IMR-90 (cell line): Measurements from ENCODE around the gene PTX4. TPM values are rescaled to one million over a fixed set of nuclear protein-coding genes. Genes with fewer than 3 reads are reported as not detected.

Experiments
- ATAC-seq: fragments of 200-7000 bp; cut with Tn5 transposase; 2 replicates; pipeline ENCODE4 v1.9.1; 2020; ENCODE audit warnings: low read depth, mild to moderate bottlenecking, moderate library complexity
- BruUV-seq: library from RNA; stranded (reverse); fragments of 400-500 nt; replicated peaks from 2 replicates; lab custom pipeline; 2021; lab: Mats Ljungman, UMichigan
- CTCF ChIA-PET: fragments of 300-600 bp; formaldehyde crosslinking; extraction: SDS; loops from one replicate; lab custom pipeline; 2021; ENCODE audit warnings: antibody characterized with exemption; lab: Yijun Ruan, JAX
- POLR2A ChIA-PET: fragments of 300-600 bp; sonication (Branson Sonifier 250); formaldehyde crosslinking; loops from one replicate; lab custom pipeline; 2022; ENCODE audit warnings: antibody characterized with exemption; ENCODE audit not compliant: unreplicated experiment; lab: Charles Lee
- DNase-seq: peaks from one replicate; pipeline ENCODE4 v3.0.0; 2013
- H2AFZ ChIP-seq: replicated peaks from 2 replicates; pipeline ENCODE3; 2013; ENCODE audit warnings: low read length, mild to moderate bottlenecking; ENCODE audit not compliant: poor library complexity
- H2AK5ac ChIP-seq: 2 replicates; pipeline ENCODE4 v1.6.1; 2013; ENCODE audit warnings: low read depth, low read length, inconsistent platforms
- H2AK9ac ChIP-seq: replicated peaks from 2 replicates; pipeline ENCODE3; 2013; ENCODE audit warnings: mild to moderate bottlenecking, low read depth, low read length, moderate library complexity; ENCODE audit not compliant: poor library complexity
- H2BK120ac ChIP-seq: 2 replicates; pipeline ENCODE4 v1.6.1; 2013; ENCODE audit warnings: low read depth, low read length, inconsistent platforms
- H2BK15ac ChIP-seq: 3 replicates; pipeline ENCODE4 v1.6.1; 2013; ENCODE audit warnings: low read depth, low read length, inconsistent platforms
- H2BK20ac ChIP-seq: 2 replicates; pipeline ENCODE4 v1.6.1; 2013; ENCODE audit warnings: low read depth, mild to moderate bottlenecking, inconsistent platforms, low read length, moderate library complexity
- H2BK5ac ChIP-seq: 2 replicates; pipeline ENCODE4 v1.6.1; 2013; ENCODE audit warnings: mild to moderate bottlenecking, low read depth, low read length, inconsistent platforms; ENCODE audit not compliant: poor library complexity, severe bottlenecking
- H3K14ac ChIP-seq: replicated peaks from 2 replicates; pipeline ENCODE4 v1.6.1; 2013; ENCODE audit warnings: low read depth, low read length, inconsistent platforms
- H3K18ac ChIP-seq: 2 replicates; pipeline ENCODE4 v1.6.1; 2013; ENCODE audit warnings: low read depth, low read length, control low read depth
- H3K23ac ChIP-seq: 2 replicates; pipeline ENCODE4 v1.6.1; 2013; ENCODE audit warnings: low read depth, low read length, inconsistent platforms
- H3K27ac ChIP-seq: 2 replicates; pipeline ENCODE4 v1.5.1; 2013; ENCODE audit warnings: mild to moderate bottlenecking, control low read depth, low read length; ENCODE audit not compliant: insufficient read depth
- H3K27me3 ChIP-seq: 2 replicates; pipeline ENCODE4 v1.6.1; 2013; ENCODE audit warnings: low read length; ENCODE audit not compliant: control insufficient read depth, insufficient read depth
- H3K36me3 ChIP-seq: 2 replicates; pipeline ENCODE4 v1.6.1; 2013; ENCODE audit warnings: low read length, mixed read lengths; ENCODE audit not compliant: control insufficient read depth, insufficient read depth
- H3K4ac ChIP-seq: 2 replicates; pipeline ENCODE4 v1.6.1; 2013; ENCODE audit warnings: low read depth, low read length, inconsistent platforms
- H3K4me1 ChIP-seq: 2 replicates; pipeline ENCODE4 v1.6.1; 2013; ENCODE audit warnings: low read length, mixed read lengths; ENCODE audit not compliant: control insufficient read depth, insufficient read depth
- H3K4me2 ChIP-seq: 2 replicates; pipeline ENCODE4 v1.6.1; 2013; ENCODE audit warnings: low read depth, mild to moderate bottlenecking, control low read depth, low read length, moderate library complexity
- H3K4me3 ChIP-seq: 2 replicates; pipeline ENCODE4 v1.5.1; 2013; ENCODE audit warnings: low read depth, mild to moderate bottlenecking, control low read depth, low read length, moderate library complexity; ENCODE audit not compliant: insufficient read depth
- H3K56ac ChIP-seq: 2 replicates; pipeline ENCODE4 v1.6.1; 2013; ENCODE audit warnings: low read length, inconsistent platforms; ENCODE audit not compliant: insufficient read depth; ENCODE audit errors: extremely low read depth
- H3K79me1 ChIP-seq, 2 experiments: 2 replicates each; pipeline ENCODE4 v1.6.1; 2013; ENCODE audit warnings: low read length in 2 of 2, inconsistent platforms in 1 of 2, low read depth in 1 of 2
- H3K9ac ChIP-seq: 2 replicates; pipeline ENCODE4 v1.6.1; 2013; ENCODE audit warnings: low read depth, low read length, control low read depth
- H3K9me1 ChIP-seq: 2 replicates; pipeline ENCODE4 v1.6.1; 2013; ENCODE audit warnings: low read length, inconsistent platforms; ENCODE audit not compliant: insufficient read depth
- H3K9me3 ChIP-seq: 2 replicates; pipeline ENCODE4 v1.6.1; 2013; ENCODE audit warnings: low read length; ENCODE audit not compliant: control insufficient read depth, insufficient read depth
- H4K20me1 ChIP-seq: 2 replicates; pipeline ENCODE4 v1.6.1; 2013; ENCODE audit warnings: low read length, inconsistent platforms; ENCODE audit not compliant: insufficient read depth
- H4K5ac ChIP-seq: 2 replicates; pipeline ENCODE4 v1.6.1; 2013; ENCODE audit warnings: mild to moderate bottlenecking, low read depth, low read length, control low read depth
- H4K8ac ChIP-seq, 2 experiments: 2 replicates each; pipeline ENCODE4 v1.6.1; 2013; ENCODE audit warnings: low read depth in 2 of 2, low read length in 2 of 2, control low read depth in 1 of 2, inconsistent platforms in 1 of 2
- H4K91ac ChIP-seq: 2 replicates; pipeline ENCODE4 v1.6.1; 2013; ENCODE audit warnings: low read depth, low read length, inconsistent platforms; ENCODE audit not compliant: insufficient read depth
- BHLHE40 ChIP-seq: fragments of 150-350 bp; IDR thresholded peaks from 2 replicates; pipeline ENCODE4 v1.6.1; 2016; ENCODE audit warnings: mild to moderate bottlenecking, low read depth, low read length
- CEBPB ChIP-seq: IDR thresholded peaks from 2 replicates; pipeline ENCODE4 v1.6.1; 2012; ENCODE audit warnings: low read depth, low read length, improper control_type of control experiment
- CHD1 ChIP-seq: IDR thresholded peaks from 2 replicates; pipeline ENCODE4 v1.6.1; 2012; ENCODE audit warnings: low read depth, low read length, improper control_type of control experiment
- FOS ChIP-seq: fragments of 150-350 bp; IDR thresholded peaks from 2 replicates; pipeline ENCODE4 v1.6.1; 2016; ENCODE audit warnings: low read depth, low read length
- MAFK ChIP-seq: IDR thresholded peaks from 2 replicates; pipeline ENCODE4 v1.6.1; 2012; ENCODE audit warnings: low read depth, low read length, improper control_type of control experiment
- MAZ ChIP-seq: IDR thresholded peaks from 2 replicates; pipeline ENCODE4 v1.6.1; 2012; ENCODE audit warnings: low read depth, mild to moderate bottlenecking, low read length, improper control_type of control experiment, moderate library complexity, borderline replicate concordance
- MXI1 ChIP-seq: IDR thresholded peaks from 2 replicates; pipeline ENCODE4 v1.6.1; 2012; ENCODE audit warnings: low read depth, mild to moderate bottlenecking, low read length, moderate library complexity, borderline replicate concordance
- NFE2L2 ChIP-seq: fragments of 150-350 bp; IDR thresholded peaks from 2 replicates; pipeline ENCODE4 v1.6.1; 2016; ENCODE audit warnings: low read depth, mild to moderate bottlenecking, low read length
- POLR2A ChIP-seq: IDR thresholded peaks from 2 replicates; pipeline ENCODE4 v1.6.1; 2012; ENCODE audit warnings: mild to moderate bottlenecking, low read depth, low read length
- RAD21 ChIP-seq: IDR thresholded peaks from 2 replicates; pipeline ENCODE4 v1.6.1; 2012; ENCODE audit warnings: low read length, improper control_type of control experiment
- RCOR1 ChIP-seq: IDR thresholded peaks from 2 replicates; pipeline ENCODE4 v1.6.1; 2012; ENCODE audit warnings: mild to moderate bottlenecking, low read length, improper control_type of control experiment; ENCODE audit not compliant: insufficient replicate concordance
- RFX5 ChIP-seq: IDR thresholded peaks from 2 replicates; pipeline ENCODE4 v1.8.0; 2012; ENCODE audit warnings: low read depth, mild to moderate bottlenecking, low read length, moderate library complexity
- SMC3 ChIP-seq: fragments of 150-350 bp; IDR thresholded peaks from 2 replicates; pipeline ENCODE4 v1.6.1; 2016; ENCODE audit warnings: low read depth, mild to moderate bottlenecking, antibody characterized with exemption, low read length, moderate library complexity
- WGBS, 2 experiments: methylation state at CpG; one replicate each; pipeline versions ENCODE4 v1.1.5 to v1.1.7; 2013; ENCODE audit warnings: missing lambda C conversion rate in 2 of 2; ENCODE audit not compliant: insufficient read length in 1 of 2; ENCODE audit errors: extremely low coverage in 2 of 2; 5-methylcytosine and 5-hydroxymethylcytosine counted together
- dilution Hi-C: fragments of 300-500 bp; cut with HindIII; formaldehyde crosslinking; loops from one replicate; pipeline ENCODE4 v1.14.3; 2018; ENCODE audit warnings: low sequenced_read_pairs; ENCODE audit not compliant: unreplicated experiment
- in situ Hi-C: fragments of 300-500 bp; cut with MboI; formaldehyde crosslinking; loops from 3 replicates; pipeline ENCODE4 v1.14.3; 2019; ENCODE audit warnings: low sequenced_read_pairs, inconsistent platforms, mixed read lengths
- intact Hi-C: fragments of 100-400 bp; cut with micrococcal nuclease; formaldehyde crosslinking; loops from 2 replicates; pipeline ENCODE4 v1.10.0; 2022
- polyA plus RNA-seq, 3 experiments: library from polyadenylated mRNA; depleted of rRNA; stranded (reverse); fragments of >200 nt; gene quantifications; 2 replicates each; pipeline ENCODE4 v1.2.3, GENCODE V29; 2012; ENCODE audit warnings: low replicate concordance in 1 of 3
- total RNA-seq: library from RNA; depleted of rRNA; stranded (reverse); fragments of >200 nt; gene quantifications from 2 replicates; pipeline ENCODE4 v1.2.3, GENCODE V29; 2012
- TF ChIP-seq, protein P1 (sequence below): fragments of 150-350 bp; IDR thresholded peaks from 2 replicates; pipeline ENCODE4 v1.6.1; 2016; ENCODE audit warnings: low read depth, mild to moderate bottlenecking, low read length, moderate library complexity, borderline replicate concordance
- TF ChIP-seq, protein P2 (sequence below): conservative IDR thresholded peaks from 2 replicates; pipeline ENCODE4 v1.5.1; 2012; ENCODE audit warnings: mild to moderate bottlenecking, low read depth, low read length, improper control_type of control experiment
- TF ChIP-seq, protein P3 (sequence below): fragments of 150-350 bp; IDR thresholded peaks from 2 replicates; pipeline ENCODE4 v1.6.1; 2017; ENCODE audit warnings: mild to moderate bottlenecking, antibody characterized with exemption, low read length, low read depth

PTX4 gene
- total and polyA plus RNA-seq, 2 of the 4 experiments (the other 2 are of a cell fraction): 0.07 TPM; not detected in 1

DNA sequence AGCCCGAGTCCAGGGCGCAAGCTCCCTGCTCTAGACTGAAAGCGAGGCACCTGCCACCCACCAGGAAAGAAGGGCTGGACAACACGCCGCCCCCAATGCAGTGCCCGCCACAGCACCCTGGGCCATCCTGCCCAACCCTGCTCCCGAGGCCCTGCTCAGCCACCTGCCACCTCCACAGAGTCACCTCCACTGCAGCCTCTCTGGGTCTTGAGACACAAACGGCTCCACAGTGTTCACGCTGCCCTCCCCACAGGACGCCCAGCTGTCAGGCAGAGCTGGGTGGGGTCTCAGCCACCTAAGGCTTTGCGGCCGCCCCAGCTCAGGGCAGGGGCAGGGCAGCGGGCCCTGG, 23.2 kb downstream of the PTX4 start:
- H3K9ac ChIP-seq: no peak overlapping the region
- peaks cover 5% of the 10 kb centered on the region; the same call in 1 of the 2 replicates for H3K9me1 ChIP-seq
- no peak overlapping the region for H3K18ac ChIP-seq
- ATAC-seq (no peak), DNase-seq (no peak)
- H3K56ac ChIP-seq: no peak overlapping the region
- H4K5ac ChIP-seq: no peak overlapping the region
- no peak overlapping the region for H2BK120ac ChIP-seq
- BruUV-seq: no TSS peak
- H3K14ac ChIP-seq: no peak overlapping the region
- ChIA-PET POLR2A (no interaction called here), CTCF (no interaction called here)
- no peak overlapping the region for H4K8ac ChIP-seq
- H3K23ac ChIP-seq: no peak overlapping the region
- H3K27ac ChIP-seq: no peak overlapping the region
- H2AFZ ChIP-seq: no peak overlapping the region
- H3K4me3 ChIP-seq: no peak overlapping the region
- H4K91ac ChIP-seq: no peak overlapping the region
- WGBS, 2 experiments: 80% methylated on average over 3 of the region's 13 CpGs; no CpG with 5 or more reads in 1 of the 2 experiments
- no peaks in the 10 kb centered on the region for H3K27me3 ChIP-seq
- H2AK5ac ChIP-seq: no peak overlapping the region
- no peaks in the 10 kb centered on the region for H3K9me3 ChIP-seq
- intact Hi-C loops: no loop called here
- dilution Hi-C loops: no loop called here
- H3K79me1 ChIP-seq: peaks cover 20 to 44% of the 10 kb centered on the region in 2 experiments
- no peak overlapping the region for H2BK5ac ChIP-seq
- H3K36me3 ChIP-seq: peaks cover 25% of the 10 kb centered on the region
- H3K4ac ChIP-seq: no peak overlapping the region
- no peak overlapping the region for H2BK20ac ChIP-seq
- in situ Hi-C loops: no loop called here
- no peak overlapping the region for H2BK15ac ChIP-seq
- TF ChIP-seq MXI1 (no peak), CHD1 (no peak), CEBPB (no peak), FOS (no peak), RAD21 (no peak), SMC3 (no peak), NFE2L2 (no peak), RCOR1 (no peak), RFX5 (no peak), MAZ (no peak), MAFK (no peak), BHLHE40 (no peak), POLR2A (no peak)
- TF ChIP-seq, protein P1, sequence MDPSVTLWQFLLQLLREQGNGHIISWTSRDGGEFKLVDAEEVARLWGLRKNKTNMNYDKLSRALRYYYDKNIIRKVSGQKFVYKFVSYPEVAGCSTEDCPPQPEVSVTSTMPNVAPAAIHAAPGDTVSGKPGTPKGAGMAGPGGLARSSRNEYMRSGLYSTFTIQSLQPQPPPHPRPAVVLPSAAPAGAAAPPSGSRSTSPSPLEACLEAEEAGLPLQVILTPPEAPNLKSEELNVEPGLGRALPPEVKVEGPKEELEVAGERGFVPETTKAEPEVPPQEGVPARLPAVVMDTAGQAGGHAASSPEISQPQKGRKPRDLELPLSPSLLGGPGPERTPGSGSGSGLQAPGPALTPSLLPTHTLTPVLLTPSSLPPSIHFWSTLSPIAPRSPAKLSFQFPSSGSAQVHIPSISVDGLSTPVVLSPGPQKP: no peak
- TF ChIP-seq, protein P2, sequence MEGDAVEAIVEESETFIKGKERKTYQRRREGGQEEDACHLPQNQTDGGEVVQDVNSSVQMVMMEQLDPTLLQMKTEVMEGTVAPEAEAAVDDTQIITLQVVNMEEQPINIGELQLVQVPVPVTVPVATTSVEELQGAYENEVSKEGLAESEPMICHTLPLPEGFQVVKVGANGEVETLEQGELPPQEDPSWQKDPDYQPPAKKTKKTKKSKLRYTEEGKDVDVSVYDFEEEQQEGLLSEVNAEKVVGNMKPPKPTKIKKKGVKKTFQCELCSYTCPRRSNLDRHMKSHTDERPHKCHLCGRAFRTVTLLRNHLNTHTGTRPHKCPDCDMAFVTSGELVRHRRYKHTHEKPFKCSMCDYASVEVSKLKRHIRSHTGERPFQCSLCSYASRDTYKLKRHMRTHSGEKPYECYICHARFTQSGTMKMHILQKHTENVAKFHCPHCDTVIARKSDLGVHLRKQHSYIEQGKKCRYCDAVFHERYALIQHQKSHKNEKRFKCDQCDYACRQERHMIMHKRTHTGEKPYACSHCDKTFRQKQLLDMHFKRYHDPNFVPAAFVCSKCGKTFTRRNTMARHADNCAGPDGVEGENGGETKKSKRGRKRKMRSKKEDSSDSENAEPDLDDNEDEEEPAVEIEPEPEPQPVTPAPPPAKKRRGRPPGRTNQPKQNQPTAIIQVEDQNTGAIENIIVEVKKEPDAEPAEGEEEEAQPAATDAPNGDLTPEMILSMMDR: no peak
- TF ChIP-seq, protein P3, sequence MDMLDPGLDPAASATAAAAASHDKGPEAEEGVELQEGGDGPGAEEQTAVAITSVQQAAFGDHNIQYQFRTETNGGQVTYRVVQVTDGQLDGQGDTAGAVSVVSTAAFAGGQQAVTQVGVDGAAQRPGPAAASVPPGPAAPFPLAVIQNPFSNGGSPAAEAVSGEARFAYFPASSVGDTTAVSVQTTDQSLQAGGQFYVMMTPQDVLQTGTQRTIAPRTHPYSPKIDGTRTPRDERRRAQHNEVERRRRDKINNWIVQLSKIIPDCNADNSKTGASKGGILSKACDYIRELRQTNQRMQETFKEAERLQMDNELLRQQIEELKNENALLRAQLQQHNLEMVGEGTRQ: no peak
- no peak overlapping the region for H2AK9ac ChIP-seq
- H3K4me2 ChIP-seq: no peak overlapping the region
- H3K4me1 ChIP-seq: no peaks in the 10 kb centered on the region
- H4K20me1 ChIP-seq: peaks cover 32% of the 10 kb centered on the region
